AG04449 (cell line): ENCODE results near the gene BAG3.

Source experiments
- CTCF ChIA-PET: fragments of 350-600 bp; formaldehyde crosslinking; extraction: SDS; loops from one replicate; lab custom pipeline; 2021; ENCODE audit warnings: antibody characterized with exemption; lab: Yijun Ruan, JAX
- POLR2A ChIA-PET: fragments of 400-600, 350-600 bp; formaldehyde crosslinking; extraction: SDS; loops from one replicate; lab custom pipeline; 2020; ENCODE audit warnings: antibody characterized with exemption, inconsistent platforms; lab: Yijun Ruan, JAX
- DNase-seq: peaks from one replicate; pipeline ENCODE4 v3.0.0-alpha.2; 2010; ENCODE audit warnings: low read depth, low spot score
- H3K4me3 ChIP-seq: 2 replicates; pipeline ENCODE4 v1.5.1; 2011; ENCODE audit warnings: low read depth, mild to moderate bottlenecking, control low read depth, low read length
- CTCF ChIP-seq: IDR thresholded peaks from one replicate; pipeline ENCODE4 v1.5.1; 2011; ENCODE audit warnings: mild to moderate bottlenecking, moderate library complexity, low read length, control low read depth, inconsistent platforms; ENCODE audit not compliant: insufficient read depth; ENCODE audit errors: missing control alignments

Gene BAG3

DNA sequence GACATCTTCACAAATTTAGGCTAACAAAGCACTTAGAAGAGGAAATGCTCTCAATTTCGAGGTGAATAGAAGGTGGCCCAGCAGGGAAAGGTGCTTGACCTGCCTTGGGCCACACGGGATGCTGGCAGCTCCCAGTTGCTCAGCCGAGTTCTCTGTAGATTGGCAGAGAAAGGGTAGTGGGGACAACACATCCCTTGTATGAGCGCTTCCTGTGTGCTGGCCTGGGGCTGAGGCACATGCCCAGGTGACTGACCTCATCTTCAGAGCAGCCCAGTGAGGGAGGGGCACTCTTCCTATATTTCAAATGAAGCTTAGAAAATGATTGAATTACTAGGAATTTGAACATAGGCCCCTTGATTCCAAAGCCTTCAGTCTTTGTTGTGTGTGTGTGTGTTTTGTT, 20.2 kb downstream of the BAG3 start:
- no peak for DNase-seq
- no peak for TF ChIP-seq CTCF
- CTCF ChIA-PET = interaction anchor here (3.7 to 4.1 kb wide), 2 partner anchors 15 to 188 kb away, joined by 12 to 25 read pairs; no protein-coding TSS in a partner anchor
- POLR2A ChIA-PET = interaction anchor here (1.2 kb wide), 2 partner anchors 13 to 20 kb away, joined by 3 to 5 read pairs; partner anchors contain the start of gene BAG3
- H3K4me3 ChIP-seq = no peak overlapping the region

GRCh38 chr10:119672291-119672690, 21.1 kb downstream of the BAG3 start:
- CTCF ChIA-PET = interaction anchor here (3.7 to 4.1 kb wide), 2 partner anchors 14 to 187 kb away, joined by 12 to 25 read pairs; no protein-coding TSS in a partner anchor
- DNase-seq = no peak
- H3K4me3 ChIP-seq = no peak overlapping the region
- no peak for TF ChIP-seq CTCF
- POLR2A ChIA-PET = interaction anchor here (1.2 kb wide), 1 partner anchor 21 kb away, joined by 5 read pairs; the partner anchor contains the start of gene BAG3

GRCh38 chr10:119673271-119673670, 22.1 kb downstream of the BAG3 start:
- H3K4me3 ChIP-seq = no peak overlapping the region
- CTCF ChIA-PET = interaction anchor here (3.7 to 4.1 kb wide), 2 partner anchors 13 to 186 kb away, joined by 12 to 25 read pairs; no protein-coding TSS in a partner anchor
- POLR2A ChIA-PET = no interaction called here
- DNase-seq = no peak
- no peak for TF ChIP-seq CTCF

GRCh38 chr10:119675483-119676170, 24.4 kb downstream of the BAG3 start:
- no peak overlapping the region for H3K4me3 ChIP-seq
- no peak for DNase-seq
- ChIA-PET CTCF (interaction anchor here (0.9 to 2.3 kb wide), 5 partner anchors 10 to 23 kb away, joined by 3 to 8 read pairs (median 3); no protein-coding TSS in a partner anchor), POLR2A (no interaction called here)
- no peak for TF ChIP-seq CTCF

- no peak overlapping the region for H3K4me3 ChIP-seq
- ChIA-PET CTCF (interaction anchor here (2.3 kb wide), 1 partner anchor 9 kb away, joined by 8 read pairs; no protein-coding TSS in a partner anchor), POLR2A (no interaction called here)
- no peak for TF ChIP-seq CTCF
- DNase-seq = no peak
These were observed 25.9 kb downstream of the BAG3 start for GRCh38 chr10:119677126-119677525.

DNA sequence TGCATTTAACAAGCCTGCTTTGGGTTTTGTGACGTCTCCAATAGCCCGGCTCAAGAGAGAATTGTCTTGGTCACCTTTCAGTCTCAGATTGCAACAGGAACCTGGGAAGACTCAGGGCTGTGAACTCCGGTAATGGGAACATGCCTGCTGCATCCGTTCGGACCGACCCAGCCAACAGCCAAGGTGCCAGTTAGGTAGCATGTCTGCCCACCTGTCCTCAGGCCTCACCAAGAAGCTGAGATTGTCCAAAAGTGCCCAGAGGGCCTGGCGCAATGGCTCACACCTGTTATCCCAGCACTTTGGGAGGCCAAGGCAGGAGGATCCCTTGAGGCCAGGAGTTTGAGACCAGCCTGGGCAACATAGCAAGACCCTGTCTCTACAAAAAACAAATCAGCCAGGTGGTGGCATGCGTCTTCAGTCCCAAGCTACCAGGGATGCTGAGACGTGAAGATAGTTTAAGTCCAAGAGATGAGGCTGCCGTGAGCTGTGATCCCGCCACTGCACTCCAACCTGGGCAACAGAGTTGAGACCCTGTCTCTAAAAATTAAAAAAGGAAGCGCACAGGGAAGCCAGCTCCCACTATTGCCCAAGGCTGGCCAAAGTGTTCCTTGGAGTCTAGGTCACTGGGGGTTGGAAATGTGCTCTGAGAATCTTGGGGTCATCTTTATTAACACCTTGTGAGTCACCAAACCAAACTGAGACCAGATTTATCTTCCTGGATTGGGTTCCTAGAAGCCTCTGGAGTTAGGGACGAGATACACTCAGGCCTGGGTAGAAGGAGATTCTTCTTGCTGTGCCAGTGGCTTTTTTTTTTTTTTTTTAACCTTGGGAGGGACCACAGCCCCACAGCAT, 26.9 kb downstream of the BAG3 start:
- H3K4me3 ChIP-seq = no peak overlapping the region
- ChIA-PET POLR2A (interaction anchor here (0.5 to 1.2 kb wide), 3 partner anchors 8 to 27 kb away, joined by 3 to 4 read pairs (median 4); partner anchors contain the start of gene BAG3), CTCF (interaction anchor here (1.3 kb wide), 2 partner anchors 9 to 181 kb away, joined by 4 read pairs; no protein-coding TSS in a partner anchor)
- DNase-seq = no peak
- TF ChIP-seq CTCF = no peak
